Stimulated activated CD8-positive, alpha-beta memory T cell treated with anti-CD3 and anti-CD28 coated beads, Interleukin-4, amount 100 ng/mL, for 48 hours (primary cell): ENCODE results near the gene SSUH2.

ENCODE experiments used
- DNase-seq: peaks from one replicate; pipeline ENCODE4 v3.0.0-alpha.2; 2020

The SSUH2 gene

DNA sequence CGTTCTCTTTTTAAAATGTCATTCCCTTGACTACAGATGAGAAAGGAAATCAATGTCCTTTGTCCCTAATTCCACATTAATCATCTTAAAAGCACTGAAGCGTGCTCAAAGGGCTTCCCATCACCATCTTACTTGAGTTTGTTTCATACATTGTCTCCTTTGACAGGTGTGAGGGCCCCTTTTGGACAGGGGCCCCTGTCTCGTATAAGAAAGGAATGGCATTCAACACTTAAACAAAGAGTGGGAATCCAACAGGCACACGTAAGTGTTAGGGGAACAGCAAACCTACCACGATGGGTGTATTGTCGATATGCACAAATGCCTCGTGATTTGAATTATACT, 5.0 kb downstream of the SSUH2 start:
- no peak for DNase-seq

DNA sequence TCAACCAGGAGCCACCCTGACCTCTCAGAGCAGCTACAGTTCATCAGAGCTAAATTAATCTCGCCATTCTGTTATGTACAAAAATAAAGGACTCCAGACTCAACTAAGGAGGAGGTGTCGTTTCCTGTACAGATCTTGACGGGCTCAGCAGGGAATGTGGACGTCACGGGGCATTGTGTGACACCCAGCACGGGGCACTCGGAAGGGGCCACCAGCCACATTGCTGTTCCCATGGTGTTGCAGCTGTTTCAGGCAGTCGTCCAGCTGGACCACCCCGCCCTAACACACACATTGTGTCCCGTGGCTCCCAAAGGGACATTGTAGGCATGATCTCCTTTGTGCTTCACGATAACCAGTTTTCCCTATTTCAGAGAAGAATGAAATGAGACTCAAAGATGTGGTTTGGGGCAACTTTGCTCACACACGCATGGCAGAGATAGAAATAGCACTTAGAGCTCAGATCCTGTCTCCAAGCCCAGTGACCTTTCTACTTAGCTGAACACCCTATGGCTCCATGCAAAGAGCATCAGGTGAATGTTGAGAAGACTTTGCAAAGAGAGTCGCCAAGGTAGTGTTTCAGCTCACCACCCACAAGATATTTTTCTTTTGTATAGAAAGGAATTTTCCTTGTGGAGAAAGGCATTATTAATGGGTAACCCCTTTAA, 5.5 kb downstream of the SSUH2 start:
- DNase-seq, result no peak

DNA sequence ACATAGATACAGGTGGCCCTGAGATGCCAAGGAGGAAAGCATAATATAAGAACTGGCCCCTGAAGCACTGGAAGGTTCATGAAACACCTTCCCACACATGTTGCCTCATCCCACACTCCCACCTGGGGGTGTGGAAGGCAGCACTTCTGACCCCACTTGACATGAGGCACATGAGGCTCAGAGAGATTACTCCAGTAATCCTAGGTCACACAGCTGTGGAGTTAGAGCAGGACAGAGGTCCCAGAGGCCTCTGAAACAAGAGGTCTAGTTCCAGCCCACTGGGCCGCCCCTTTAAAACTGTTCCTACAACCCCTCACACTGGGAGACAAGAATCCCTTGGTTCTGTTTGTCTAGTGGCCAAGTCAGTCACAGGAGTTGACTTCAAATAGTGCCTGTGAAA, 7.2 kb downstream of the SSUH2 start:
- no peak for DNase-seq

DNA sequence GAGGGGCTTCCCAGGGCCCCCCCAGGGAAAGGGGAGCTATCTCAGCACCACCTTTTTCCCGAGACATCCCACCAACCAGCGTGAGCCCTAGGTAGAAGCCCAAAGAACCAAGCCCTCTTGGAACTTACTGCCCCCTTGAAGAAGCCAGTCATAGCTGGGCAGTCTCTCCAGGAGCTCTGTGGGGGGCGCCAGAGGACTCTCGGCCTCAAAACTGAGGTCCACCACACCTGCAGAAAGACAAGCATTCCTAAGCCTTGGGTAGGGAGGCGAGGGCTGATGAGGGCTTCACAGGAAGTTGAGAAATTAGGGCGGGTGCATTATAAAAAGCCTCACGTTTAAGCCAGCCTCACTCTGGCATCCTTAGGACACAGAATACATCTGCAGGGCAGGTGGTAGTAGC, 9.0 kb downstream of the SSUH2 start:
- DNase-seq, result no peak

DNA sequence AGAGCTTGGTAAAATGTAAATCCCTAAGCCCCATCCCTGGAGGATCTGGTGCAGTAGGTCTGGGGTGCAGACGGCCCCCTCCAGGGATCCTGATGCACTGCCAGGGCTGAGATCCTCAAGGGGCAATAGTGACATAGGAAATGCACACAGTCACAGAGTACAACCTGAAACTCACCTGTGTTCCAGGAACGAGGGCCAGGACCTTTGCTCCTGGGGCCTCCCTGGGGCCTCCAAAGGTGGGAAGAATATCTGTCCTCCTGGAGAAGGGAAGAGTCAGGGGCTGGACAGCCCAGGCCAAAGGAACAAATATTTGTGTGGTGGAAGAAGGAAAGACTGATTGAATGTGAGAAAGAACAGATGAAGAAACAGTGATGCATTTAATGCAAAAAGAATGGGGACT, 9.5 kb downstream of the SSUH2 start:
- no peak for DNase-seq

DNA sequence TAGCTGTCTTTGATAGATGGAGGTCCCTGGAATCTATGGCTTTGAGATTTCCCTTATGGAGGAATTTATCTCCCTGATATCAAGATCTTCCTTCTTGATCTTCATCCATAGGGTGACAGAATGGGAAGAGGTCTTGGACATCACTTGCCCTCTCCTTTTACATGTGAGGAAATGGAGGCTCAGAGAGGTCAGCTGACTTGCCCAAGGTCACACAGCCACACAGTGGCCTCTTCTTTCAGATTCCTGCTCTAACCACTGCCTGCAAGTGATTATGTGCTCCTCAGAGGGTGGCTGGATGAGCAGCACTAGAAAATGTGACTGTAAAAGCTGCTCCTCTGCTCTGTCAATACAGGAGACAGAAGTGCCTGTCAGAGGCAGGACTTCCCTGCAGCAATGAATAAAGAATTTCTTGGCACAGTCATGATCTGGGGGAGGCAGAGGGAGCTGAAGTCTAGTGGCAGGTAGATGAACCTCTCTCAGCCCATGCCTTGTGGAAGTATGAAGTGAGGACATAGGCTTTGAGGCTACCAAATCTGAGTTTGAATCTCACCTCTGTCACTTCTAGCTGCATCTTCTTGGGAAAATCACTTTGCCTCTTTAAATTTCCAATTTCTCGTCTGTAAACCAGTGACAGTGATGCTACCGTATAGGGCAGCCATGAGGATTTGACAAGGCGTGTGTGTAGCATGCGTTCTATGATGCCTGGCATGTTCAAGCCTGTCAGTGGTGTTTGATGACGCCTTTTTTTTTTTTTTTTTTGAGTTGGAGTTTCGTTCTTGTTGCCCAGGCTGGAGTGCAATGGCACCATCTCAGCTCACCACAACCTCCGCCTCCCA, 12.0 kb downstream of the SSUH2 start:
- no peak for DNase-seq

DNA sequence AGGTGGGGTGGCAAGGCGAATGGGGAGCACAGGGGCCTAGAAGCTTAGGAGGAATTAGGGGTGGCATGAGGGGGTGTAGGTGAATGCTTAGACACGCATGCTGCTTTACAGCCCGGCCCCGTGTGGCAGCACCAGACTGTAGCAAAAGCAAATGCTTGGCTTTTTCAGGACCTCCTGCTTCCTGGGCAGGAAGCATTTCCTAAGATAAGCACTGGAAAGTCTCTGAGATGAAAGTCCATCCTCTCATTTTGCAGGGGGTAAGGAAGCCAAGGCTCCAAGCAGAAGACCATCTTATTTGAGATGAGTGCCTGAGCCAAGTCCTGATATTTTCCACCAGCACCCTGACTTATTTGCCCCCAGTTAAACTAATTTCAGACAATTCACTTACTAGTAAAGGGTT, 12.9 kb downstream of the SSUH2 start:
- DNase-seq, result no peak

DNA sequence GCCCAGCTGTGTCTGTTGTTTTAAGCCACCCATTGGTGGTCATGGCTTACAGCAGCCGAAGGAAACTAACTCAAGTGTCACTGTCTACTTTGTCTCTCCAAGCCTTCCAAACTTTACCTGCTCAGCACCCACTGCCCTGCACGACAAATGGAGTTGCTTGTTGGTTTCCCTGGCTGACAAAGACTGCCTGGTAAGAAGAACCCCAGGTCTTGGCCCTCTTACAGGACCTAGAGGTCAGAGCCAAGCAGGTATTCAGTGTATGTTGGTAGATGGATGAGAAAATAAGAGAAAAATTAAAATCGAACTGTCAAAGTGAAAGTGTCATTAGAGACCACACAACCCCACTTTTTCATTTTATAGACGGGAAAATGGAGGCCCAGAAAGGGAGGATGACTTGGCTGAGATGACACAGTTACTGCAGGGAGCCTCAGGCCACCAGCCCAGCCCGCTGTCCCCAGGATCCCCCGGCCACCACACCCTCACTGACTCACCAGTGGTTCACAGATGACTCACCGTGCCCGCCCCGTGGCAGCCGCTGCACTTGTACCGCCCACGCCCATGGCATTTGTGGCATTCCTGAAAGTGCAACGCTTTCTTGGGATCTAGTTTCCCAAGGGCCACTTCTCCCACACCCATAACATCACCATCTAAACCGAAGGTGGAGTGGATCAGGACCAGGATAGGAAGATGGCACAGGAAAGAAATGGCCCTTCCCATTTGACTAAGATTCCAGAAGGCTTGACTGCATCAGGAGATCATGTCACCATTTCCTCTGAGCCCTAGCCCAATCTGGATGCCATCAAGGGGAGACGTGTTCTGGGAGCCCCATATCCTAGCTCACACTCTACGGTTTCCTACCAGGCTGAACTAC, 15.2 kb downstream of the SSUH2 start:
- peak; percentile 79 for DNase-seq

DNA sequence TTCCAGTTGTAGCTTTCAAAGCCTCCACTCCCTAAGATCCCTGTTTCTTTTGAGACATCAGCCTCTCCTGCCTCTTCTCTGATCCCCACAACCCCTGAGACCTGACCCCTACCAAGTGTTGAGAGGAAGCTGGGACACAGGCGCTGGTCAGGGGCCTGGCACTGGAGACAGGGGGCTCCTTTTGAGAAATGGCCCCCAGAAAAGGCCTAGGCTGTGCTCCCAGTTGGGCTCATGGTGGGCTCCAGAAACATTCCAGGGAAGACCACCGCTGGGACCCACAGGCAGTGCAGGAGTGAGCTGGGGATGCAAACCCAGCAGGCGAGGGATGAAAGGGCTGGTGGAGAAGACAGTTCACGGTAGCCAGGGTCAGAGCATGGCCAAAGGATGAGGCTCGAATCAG, 16.6 kb downstream of the SSUH2 start:
- no peak for DNase-seq

DNA sequence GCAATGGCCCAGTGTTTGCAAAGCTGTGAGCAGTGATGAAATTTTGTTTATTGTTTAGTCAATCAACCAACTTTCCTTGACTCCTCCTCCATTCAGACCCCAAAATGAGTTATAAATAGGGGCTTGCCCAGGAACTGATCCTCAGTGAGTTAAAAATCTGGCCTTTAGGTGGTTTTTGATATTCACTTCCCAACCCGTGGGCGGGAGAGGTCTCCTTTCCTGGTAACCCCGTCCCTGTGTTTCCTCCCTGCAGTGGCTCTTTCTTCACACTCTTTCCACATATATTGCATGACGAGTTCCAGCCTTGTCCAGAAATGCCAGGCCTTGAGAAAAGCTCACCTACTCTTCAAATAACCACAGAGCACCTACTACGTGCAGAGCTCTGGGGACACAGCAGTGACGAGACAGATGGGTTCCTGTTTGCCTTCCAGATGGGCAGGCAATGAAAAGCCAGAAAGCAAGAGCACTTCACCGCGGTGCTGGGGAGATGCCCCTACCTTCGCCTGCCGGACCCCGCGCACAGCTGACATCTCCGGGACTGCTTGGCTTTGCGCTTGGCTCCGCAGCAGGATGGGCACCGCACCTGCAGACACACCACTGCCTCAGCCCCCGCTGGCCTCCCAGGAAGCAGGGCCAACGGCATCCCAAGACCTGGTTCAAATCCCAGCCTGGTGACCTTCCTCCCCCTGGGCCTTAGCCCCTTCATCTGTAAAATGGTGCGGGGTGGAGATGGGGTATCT, 17.2 kb downstream of the SSUH2 start:
- no peak for DNase-seq

DNA sequence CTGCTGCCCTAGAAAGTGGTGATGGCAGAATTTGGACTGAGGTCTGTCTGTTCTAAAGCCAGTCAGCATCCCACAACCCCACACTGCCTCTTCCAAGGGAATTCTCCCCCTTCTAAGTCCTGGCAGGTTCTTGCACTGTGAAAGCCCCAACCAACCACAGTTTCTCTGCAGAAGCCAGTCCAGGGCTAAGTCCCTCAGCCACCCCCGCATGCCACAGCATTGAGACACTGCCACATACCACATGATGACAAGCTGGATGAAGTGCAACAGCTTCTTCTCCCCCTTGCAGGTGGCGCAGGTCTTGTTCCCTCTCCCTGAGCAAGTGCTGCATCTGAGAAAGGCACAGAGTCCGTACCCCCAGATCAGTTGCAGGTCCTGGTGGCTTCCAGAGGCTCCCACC, 18.6 kb downstream of the SSUH2 start:
- DNase-seq, result no peak

DNA sequence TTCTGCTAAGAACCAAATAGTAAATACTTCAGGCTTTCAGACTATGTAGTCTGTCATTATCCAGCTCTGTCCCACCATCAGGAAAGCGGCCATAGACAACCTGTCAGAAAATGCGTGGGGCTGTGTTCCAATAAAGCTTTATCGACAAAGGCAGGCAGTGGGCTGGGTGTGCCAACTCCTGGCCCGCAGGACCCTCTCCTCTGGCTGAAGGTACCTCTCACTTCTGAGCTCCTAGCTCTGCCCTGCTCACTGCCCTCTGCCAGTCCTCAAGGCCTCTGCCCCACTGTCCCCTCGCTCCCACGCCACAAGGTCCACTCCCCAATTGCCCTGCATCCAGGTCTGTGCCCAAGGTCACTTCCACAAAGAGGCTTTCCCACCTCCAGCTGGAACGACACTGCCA, 20.0 kb downstream of the SSUH2 start:
- no peak for DNase-seq

DNA sequence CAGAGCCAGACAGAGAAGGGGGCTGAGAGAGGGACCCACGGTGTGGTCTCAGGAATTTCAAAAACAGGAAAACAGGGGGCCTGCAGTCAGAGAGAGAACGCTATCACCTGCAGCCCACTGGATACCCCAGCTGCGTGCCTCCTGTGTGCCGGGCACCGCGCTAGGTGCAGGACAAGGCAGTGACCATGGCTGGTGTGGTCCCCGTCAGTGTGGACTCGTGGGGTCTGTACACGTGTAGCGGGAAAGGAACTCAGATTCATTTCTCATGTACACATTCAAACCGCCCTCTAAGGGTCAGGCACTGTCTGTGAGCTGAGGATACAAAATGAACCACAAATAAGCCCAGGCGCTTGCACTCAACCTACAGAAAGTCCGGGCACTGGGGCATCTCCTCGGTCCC, 20.9 kb downstream of the SSUH2 start:
- no peak for DNase-seq

DNA sequence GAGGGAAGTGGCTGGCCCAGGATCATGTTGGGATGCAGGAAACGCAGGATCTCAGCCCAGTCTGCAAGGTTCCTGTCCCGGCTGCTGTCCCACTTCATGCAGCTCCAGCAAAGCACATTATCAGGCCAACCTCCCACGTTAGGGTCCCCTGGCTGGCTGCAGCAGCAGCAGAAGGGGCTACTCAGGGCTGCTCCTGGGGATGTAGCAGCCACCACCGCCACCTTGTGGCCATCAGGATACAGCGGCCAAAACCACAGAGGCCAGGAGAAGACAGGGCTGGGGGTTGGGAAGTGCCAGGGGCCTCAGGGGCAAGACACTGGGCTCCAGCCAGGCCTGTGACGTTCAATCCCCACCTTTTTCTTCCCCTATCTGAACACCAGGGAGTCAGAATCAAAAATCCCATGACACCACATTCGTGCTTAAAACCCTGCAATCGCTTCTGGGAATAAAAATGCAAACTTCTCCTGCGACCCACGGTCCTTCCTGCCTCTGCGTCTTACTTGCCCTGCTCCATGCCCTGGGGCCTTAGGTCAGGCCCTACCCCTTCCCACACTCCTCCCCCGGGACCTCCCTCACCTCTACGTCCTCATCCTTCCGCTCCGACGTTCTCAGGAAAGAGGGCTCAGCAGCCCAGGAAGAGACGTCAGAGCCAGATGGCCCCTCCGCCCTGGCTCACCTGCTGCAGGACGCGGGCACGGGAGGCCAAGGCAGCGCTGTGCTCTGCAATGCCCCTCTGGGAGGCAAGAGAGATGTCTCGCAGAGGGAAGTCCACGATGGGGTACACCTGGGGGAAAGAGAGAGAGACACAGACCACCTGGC, 21.5 kb downstream of the SSUH2 start:
- peak; percentile 66 for DNase-seq

DNA sequence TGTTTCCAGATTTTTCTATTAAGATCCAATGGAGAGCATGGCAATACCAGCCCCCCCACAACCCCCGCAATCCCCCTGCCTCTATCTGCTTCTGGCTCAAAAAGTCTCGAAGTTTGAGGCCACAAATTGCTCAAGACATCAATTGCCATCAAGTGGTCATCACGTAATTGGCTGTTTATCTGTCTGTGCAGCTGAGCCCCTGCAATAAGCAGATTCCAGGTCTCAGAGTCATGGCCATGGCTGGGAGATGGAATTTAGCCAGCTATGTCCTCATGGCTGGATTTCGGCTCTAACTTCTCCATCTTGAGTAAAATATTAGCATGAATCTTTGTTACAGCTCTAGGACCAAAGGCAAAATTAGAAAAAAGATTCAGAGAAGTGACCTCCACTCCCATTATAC, 22.7 kb downstream of the SSUH2 start:
- DNase-seq, result no peak

DNA sequence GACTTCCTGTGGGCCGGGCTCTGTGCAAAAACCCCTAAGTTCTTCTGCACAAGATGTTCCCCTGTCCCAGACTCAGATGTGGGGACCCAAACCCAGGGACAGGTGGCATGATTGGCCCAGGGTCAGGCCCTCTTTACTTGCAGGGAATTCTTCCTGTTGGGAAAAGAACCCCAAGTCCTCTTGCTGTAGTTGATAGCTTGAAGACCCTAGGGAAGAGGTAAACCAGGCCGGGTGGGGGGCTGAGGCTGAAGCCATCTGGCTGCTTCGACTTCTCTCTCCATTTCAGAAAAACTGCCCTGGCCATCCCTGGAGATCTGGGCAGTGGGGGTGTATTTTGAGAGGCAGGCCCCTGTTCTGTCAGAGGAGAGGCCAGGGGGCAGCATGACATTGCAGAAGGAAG, 23.5 kb downstream of the SSUH2 start:
- no peak for DNase-seq

DNA sequence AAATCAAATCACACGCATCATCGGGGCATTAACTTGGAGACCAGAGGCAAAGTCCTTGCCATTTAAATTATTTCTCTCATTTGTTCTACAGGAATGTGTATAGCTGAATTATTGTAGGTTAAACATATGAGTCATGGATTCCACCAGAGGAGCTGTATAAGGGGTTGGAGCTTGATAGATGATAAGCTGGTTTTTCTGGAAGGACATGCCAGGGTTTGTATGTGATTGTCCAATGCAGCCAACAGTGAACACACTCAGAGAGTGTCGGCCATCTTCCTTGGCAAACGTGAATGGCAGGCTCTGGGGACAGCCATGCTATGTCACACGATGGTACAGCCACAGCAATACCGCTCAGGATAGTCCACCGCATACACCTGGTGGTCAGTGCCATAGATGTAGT, 25.1 kb downstream of the SSUH2 start:
- no peak for DNase-seq

DNA sequence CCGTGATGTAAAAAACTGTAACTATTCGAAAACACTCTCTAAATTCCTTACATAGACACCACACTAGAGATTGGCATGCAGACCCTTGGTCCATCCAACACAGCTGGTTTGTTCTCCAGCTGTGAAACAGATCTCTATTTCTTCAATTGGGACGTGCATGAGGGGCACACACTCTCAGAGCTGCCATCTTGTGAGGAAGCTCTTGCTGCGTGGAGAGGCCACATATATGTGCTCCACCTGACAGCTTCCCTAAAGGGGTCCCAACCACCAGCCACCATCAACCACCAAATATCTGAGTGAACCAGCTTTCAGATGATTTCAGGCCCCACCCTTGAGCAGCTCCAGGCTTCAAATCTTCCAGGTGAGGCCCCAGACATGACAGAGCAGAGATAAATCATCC, 25.6 kb downstream of the SSUH2 start:
- no peak for DNase-seq

DNA sequence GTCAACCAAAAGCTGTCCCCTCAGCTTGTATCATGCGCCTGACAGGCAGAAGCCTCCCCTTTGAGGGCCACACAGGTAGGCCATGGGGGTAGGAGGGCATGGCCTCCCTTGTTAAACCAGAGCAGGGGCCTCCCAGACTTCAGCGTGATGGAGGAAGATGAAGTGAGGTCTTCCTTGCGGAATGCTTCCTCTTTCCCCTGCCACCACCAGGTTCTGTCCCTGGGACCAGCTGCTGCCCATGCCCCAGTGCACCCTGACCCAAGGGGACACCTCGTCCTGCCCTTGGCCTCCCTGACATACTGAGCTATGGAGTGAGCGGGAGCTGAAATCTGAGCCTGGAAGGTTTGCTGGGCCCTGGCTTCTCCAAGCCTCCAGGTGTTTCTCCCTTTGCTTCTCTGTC, 26.7 kb downstream of the SSUH2 start:
- no peak for DNase-seq

DNA sequence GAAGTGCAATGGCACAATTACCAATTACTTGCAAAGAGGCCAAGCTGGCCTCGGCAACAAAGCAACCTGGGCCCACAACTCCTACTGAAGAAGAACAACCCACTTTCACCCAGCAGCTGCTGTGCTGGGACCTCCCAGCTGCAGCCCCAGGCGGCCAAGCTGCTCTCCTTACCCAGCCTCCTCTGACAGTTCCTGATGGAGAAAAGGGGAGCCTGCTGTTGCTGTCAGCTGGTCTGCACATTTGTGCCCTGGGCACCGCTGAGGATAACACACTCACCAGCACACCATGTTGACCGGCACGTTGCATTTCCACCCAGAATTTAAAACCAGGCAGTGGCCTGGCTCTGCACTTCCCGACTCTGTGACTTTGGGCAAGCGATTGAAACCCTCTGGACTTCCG, 33.6 kb downstream of the SSUH2 start:
- DNase-seq, result no peak

DNA sequence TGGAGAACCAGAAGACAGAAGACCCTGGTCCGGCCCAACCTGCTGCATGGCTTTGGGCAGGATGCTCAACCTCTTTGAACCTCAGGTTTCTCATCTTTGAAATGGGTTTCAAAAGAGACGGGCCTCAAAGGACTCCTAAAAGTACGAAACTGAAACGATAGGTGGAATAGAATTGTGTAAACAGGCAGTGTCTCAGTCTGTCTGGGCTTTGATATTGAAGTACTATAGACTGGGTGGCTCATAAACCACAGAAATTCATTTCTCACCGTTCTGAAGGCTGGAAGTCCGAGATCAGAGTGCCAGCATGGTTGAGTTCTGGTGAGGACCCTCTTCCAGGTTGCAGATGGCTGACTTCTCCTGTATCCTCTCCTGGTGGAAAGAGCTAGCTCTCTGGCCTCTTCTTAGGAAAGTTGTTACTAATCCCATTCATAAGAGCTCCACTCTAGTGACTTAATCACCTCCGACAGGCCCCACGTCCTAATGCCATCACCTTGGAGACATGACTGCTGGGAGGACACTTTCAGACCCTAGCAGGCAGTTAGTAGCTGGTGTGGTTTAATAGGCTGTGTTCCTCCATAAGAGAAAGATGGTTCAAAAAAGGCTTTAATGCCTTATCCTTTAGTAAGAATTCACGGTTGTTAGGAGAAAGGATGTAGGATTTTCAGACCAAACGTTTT, 35.7 kb downstream of the SSUH2 start:
- no peak for DNase-seq
